Uterus (tissue), 2 donors: ENCODE results near the gene FPR2.

ENCODE experiments used
- CTCF ChIP-seq, 4 experiments: fragments of 200-600 bp in 2 of 4; fragments of 450-650 bp in 2 of 4; sonication (generic) in 2 of 4; IDR thresholded peaks; one replicate each; pipeline ENCODE4 v1.5.1; 2016 to 2019; ENCODE audit warnings: antibody characterized with exemption in 4 of 4, mild to moderate bottlenecking in 2 of 4, moderate library complexity in 1 of 4
- POLR2A ChIP-seq, 2 donors: fragments of 450-650 bp; IDR thresholded peaks; one replicate each; pipeline ENCODE4 v1.6.1; 2016; ENCODE audit warnings: antibody characterized with exemption in 2 of 2, mild to moderate bottlenecking in 1 of 2, moderate library complexity in 1 of 2

- TF ChIP-seq CTCF (IDR thresholded peaks at IDR 0.05) (no peak), POLR2A (IDR thresholded peaks at IDR 0.05) (no peak)
Observed at GRCh38 chr19:51798062-51798461, 37.1 kb downstream of the FPR2 start.
